ENCODE measurements around the gene ZNF740. TPM values are rescaled to one million over a fixed set of nuclear protein-coding genes. Genes with fewer than 3 reads are reported as not detected.
A peak's percentile ranks its signal among the peaks of the same experiment; 100 is the strongest.

The ZNF740 gene
- total and polyA plus RNA-seq, 8 donors = 4.0 to 37.5 (median 4.5) TPM

- TF ChIP-seq EP300 (IDR thresholded peaks at IDR 0.05) (no peak), POLR2AphosphoS5 (IDR thresholded peaks at IDR 0.05) (no peak), POLR2A (IDR thresholded peaks at IDR 0.05) (no peak), CTCF (IDR thresholded peaks at IDR 0.05) (no peak)
- DNase-seq = no peak
- Histone ChIP-seq H3K27me3 (no peaks in the 10 kb centered on the region), H3K27ac (no peak overlapping the region), H3K9me3 (no peaks in the 10 kb centered on the region), H3K4me3 (no peak overlapping the region), H3K36me3 (peaks cover 0 to 12% (median 6%) of the 10 kb centered on the region in 4 donors), H3K4me1 (peaks cover 0 to 17% (median 13%) of the 10 kb centered on the region in 4 donors)
- intact Hi-C loops (cut with DNase I; ENCODE audit: low total_unique reads) = loop anchor here (5.0 kb wide), 2 partner anchors 39 to 129 kb away; no protein-coding TSS in a partner anchor
- WGBS, 5 donors = 42 to 69% (median 59%) methylated on average over 14 of the region's 14 CpGs
These were observed 16.0 kb downstream of the ZNF740 start for GRCh38 chr12:53196486-53196885.

GRCh38 chr12:53197011-53197640 is 16.6 kb downstream of the ZNF740 start:
- Histone ChIP-seq H3K27me3 (no peaks in the 10 kb centered on the region), H3K4me3 (peak overlapping the region; percentile 12 to 43 (median 30)), H3K9me3 (no peaks in the 10 kb centered on the region), H3K27ac (no peak overlapping the region), H3K36me3 (peaks cover 0 to 6% (median 2%) of the 10 kb centered on the region in 4 donors), H3K4me1 (peaks cover 0 to 17% (median 13%) of the 10 kb centered on the region in 4 donors)
- 65 to 81% (median 79%) methylated on average over 10 to 19 of the region's 19 CpGs for WGBS, 5 donors
- no peak for DNase-seq
- TF ChIP-seq EP300 (IDR thresholded peaks at IDR 0.05) = no peak
- TF ChIP-seq CTCF (IDR thresholded peaks at IDR 0.05) = no peak
- TF ChIP-seq POLR2A (IDR thresholded peaks at IDR 0.05) = no peak
- no peak for TF ChIP-seq POLR2AphosphoS5 (IDR thresholded peaks at IDR 0.05)
- intact Hi-C loops (cut with DNase I; ENCODE audit: low total_unique reads) = loop anchor here (5.0 kb wide), 2 partner anchors 40 to 130 kb away; no protein-coding TSS in a partner anchor

- no peak for DNase-seq
- Histone ChIP-seq H3K4me1 (peaks cover 0 to 17% (median 13%) of the 10 kb centered on the region in 4 donors), H3K4me3 (no peak overlapping the region), H3K27ac (no peak overlapping the region), H3K36me3 (no peaks in the 10 kb centered on the region), H3K27me3 (no peaks in the 10 kb centered on the region), H3K9me3 (no peaks in the 10 kb centered on the region)
- TF ChIP-seq CTCF (IDR thresholded peaks at IDR 0.05) (no peak), POLR2A (IDR thresholded peaks at IDR 0.05) (no peak), POLR2AphosphoS5 (IDR thresholded peaks at IDR 0.05) (no peak), EP300 (IDR thresholded peaks at IDR 0.05) (no peak)
- WGBS, 5 donors = 81 to 88% (median 82%) methylated on average over 5 of the region's 5 CpGs
- intact Hi-C loops (cut with DNase I; ENCODE audit: low total_unique reads) = loop anchor here (5.0 kb wide), 2 partner anchors 41 to 131 kb away; no protein-coding TSS in a partner anchor
These were observed 18.1 kb downstream of the ZNF740 start for GRCh38 chr12:53198486-53199110.

- no peaks in the 10 kb centered on the region for H3K9me3 ChIP-seq
- H3K27ac ChIP-seq = no peak overlapping the region
- WGBS, 5 donors = 79 to 90% (median 87%) methylated on average over 3 of the region's 3 CpGs
- no peaks in the 10 kb centered on the region for H3K36me3 ChIP-seq
- intact Hi-C loops (cut with DNase I; ENCODE audit: low total_unique reads) = loop anchor here (5.0 kb wide), 2 partner anchors 42 to 132 kb away; no protein-coding TSS in a partner anchor
- TF ChIP-seq CTCF (IDR thresholded peaks at IDR 0.05) (no peak), POLR2AphosphoS5 (IDR thresholded peaks at IDR 0.05) (no peak), POLR2A (IDR thresholded peaks at IDR 0.05) (no peak), EP300 (IDR thresholded peaks at IDR 0.05) (no peak)
- H3K27me3 ChIP-seq = no peaks in the 10 kb centered on the region
- H3K4me1 ChIP-seq = peaks cover 0 to 17% (median 13%) of the 10 kb centered on the region in 4 donors
- H3K4me3 ChIP-seq = no peak overlapping the region
- no peak for DNase-seq
These were observed 19.2 kb downstream of the ZNF740 start for GRCh38 chr12:53199700-53200099.
